ENCODE data around the gene ATOH8.

GRCh38 chr2:85800586-85800985, 46.8 kb downstream of the ATOH8 start:
- TF ChIP-seq, protein P1, sequence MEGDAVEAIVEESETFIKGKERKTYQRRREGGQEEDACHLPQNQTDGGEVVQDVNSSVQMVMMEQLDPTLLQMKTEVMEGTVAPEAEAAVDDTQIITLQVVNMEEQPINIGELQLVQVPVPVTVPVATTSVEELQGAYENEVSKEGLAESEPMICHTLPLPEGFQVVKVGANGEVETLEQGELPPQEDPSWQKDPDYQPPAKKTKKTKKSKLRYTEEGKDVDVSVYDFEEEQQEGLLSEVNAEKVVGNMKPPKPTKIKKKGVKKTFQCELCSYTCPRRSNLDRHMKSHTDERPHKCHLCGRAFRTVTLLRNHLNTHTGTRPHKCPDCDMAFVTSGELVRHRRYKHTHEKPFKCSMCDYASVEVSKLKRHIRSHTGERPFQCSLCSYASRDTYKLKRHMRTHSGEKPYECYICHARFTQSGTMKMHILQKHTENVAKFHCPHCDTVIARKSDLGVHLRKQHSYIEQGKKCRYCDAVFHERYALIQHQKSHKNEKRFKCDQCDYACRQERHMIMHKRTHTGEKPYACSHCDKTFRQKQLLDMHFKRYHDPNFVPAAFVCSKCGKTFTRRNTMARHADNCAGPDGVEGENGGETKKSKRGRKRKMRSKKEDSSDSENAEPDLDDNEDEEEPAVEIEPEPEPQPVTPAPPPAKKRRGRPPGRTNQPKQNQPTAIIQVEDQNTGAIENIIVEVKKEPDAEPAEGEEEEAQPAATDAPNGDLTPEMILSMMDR (optimal IDR thresholded peaks at IDR 0.05 in 1 of 3, IDR thresholded peaks at IDR 0.05 in 1 of 3, conservative IDR thresholded peaks at IDR 0.05 in 1 of 3; ENCODE audit: extremely low read depth in 1 of 3, insufficient read depth in 2 of 3, low read length in 3 of 3): no peak
- TF ChIP-seq EZH2 (IDR thresholded peaks at IDR 0.05; ENCODE audit: low read length): no peak
